WTC11 (cell line): ENCODE data around the gene LCORL.

Experiments used
- ATF2 ChIP-seq: sonication (generic); formaldehyde crosslinking; IDR thresholded peaks from 2 replicates; pipeline ENCODE4 v1.8.1; 2022; ENCODE audit warnings: low read depth, missing genetic modification reagents, borderline replicate concordance
- ATF3 ChIP-seq: sonication (generic); formaldehyde crosslinking; conservative IDR thresholded peaks from 2 replicates; pipeline ENCODE4 v1.8.1; 2022; ENCODE audit warnings: mild to moderate bottlenecking, missing genetic modification reagents
- CTCF ChIP-seq: fragments of 200-600 bp; IDR thresholded peaks from 2 replicates; pipeline ENCODE4 v1.8.0; 2022; ENCODE audit warnings: antibody characterized with exemption
- JUN ChIP-seq: sonication (generic); formaldehyde crosslinking; IDR thresholded peaks from 2 replicates; pipeline ENCODE4 v1.8.0; 2023; ENCODE audit warnings: mild to moderate bottlenecking, missing genetic modification reagents
- KAT7 ChIP-seq: sonication (generic); formaldehyde crosslinking; IDR thresholded peaks from 2 replicates; pipeline ENCODE4 v1.8.1; 2023; ENCODE audit warnings: missing genetic modification reagents, mild to moderate bottlenecking, borderline replicate concordance
- MAX ChIP-seq: sonication (generic); formaldehyde crosslinking; IDR thresholded peaks from 2 replicates; pipeline ENCODE4 v1.8.0; 2022; ENCODE audit warnings: mild to moderate bottlenecking, missing genetic modification reagents
- SP1 ChIP-seq: sonication (generic); formaldehyde crosslinking; conservative IDR thresholded peaks from 2 replicates; pipeline ENCODE4 v1.8.1; 2022; ENCODE audit warnings: missing genetic modification reagents
- USF1 ChIP-seq: sonication (generic); formaldehyde crosslinking; IDR thresholded peaks from 2 replicates; pipeline ENCODE4 v1.8.0; 2022; ENCODE audit warnings: mild to moderate bottlenecking, missing genetic modification reagents
- USF2 ChIP-seq: sonication (generic); formaldehyde crosslinking; IDR thresholded peaks from 2 replicates; pipeline ENCODE4 v1.8.1; 2023; ENCODE audit warnings: mild to moderate bottlenecking, missing genetic modification reagents, moderate library complexity
- ZNF423 ChIP-seq: fragments of 250-450 bp; sonication (Bioruptor Pico); IDR thresholded peaks from 2 replicates; pipeline ENCODE4 v2.1.2; 2022; ENCODE audit warnings: mild to moderate bottlenecking, moderate library complexity
- ZSCAN18 ChIP-seq: fragments of 250-450 bp; sonication (Bioruptor Pico); IDR thresholded peaks from 2 replicates; pipeline ENCODE4 v2.1.2; 2022; ENCODE audit warnings: mild to moderate bottlenecking, moderate library complexity

- TF ChIP-seq CTCF (no peak), ZNF423 (no peak), USF1 (no peak), USF2 (CRISPR knock-in tag) (no peak), MAX (CRISPR knock-in tag) (no peak), SP1 (CRISPR knock-in tag) (no peak), KAT7 (CRISPR knock-in tag) (no peak), JUN (CRISPR knock-in tag) (no peak), ATF2 (CRISPR knock-in tag) (no peak), ZSCAN18 (CRISPR knock-in tag) (no peak), ATF3 (CRISPR knock-in tag) (no peak)
These were observed 214.1 kb downstream of the LCORL start for GRCh38 chr4:17807446-17807845.
